ENCODE data around the gene EXOC1. TPM values are rescaled to one million over a fixed set of nuclear protein-coding genes. Genes with fewer than 3 reads are reported as not detected.
A peak's percentile ranks its signal among the peaks of the same experiment; 100 is the strongest.

Gene EXOC1
- total and polyA plus RNA-seq, 4 donors = 4.2 to 18.0 (median 8.5) TPM

DNA sequence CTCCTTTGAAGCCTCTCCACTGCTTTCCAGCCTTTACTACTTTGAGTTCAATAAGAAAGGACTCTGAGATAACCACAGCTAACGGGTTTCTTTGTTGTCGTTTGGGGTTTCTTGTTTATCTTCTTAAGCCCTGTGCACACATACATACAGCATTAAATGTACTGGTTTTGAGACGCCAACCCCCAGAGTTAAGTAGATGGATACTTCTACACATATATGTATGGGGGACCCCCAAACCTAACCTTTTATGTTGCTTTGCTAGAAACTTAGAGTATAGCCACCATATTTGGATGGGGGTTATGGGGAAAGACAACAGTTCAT lies 96.0 kb downstream of the EXOC1 start:
- Histone ChIP-seq H3K27me3 (ENCODE audit: control insufficient read depth in 4 of 4, insufficient read depth in 4 of 4, low read length in 3 of 4) (no peaks in the 10 kb centered on the region), H3K9ac (ENCODE audit: low read depth in 1 of 2, low read length in 2 of 2) (peak overlapping the region; percentile 20 to 92), H3K4me3 (ENCODE audit: low read depth in 1 of 3, low read length in 3 of 3) (peak overlapping the region; percentile 30 to 93 (median 85)), H3K4me1 (ENCODE audit: control insufficient read depth in 4 of 4, insufficient read depth in 4 of 4, low read length in 3 of 4) (peaks cover 3 to 14% (median 6%) of the 10 kb centered on the region in 4 donors), H3K9me3 (ENCODE audit: control insufficient read depth in 4 of 4, low read length in 3 of 4) (no peaks in the 10 kb centered on the region), H3K27ac (ENCODE audit: low read depth in 1 of 2, low read length in 2 of 2) (peak overlapping the region; percentile 79 to 92), H3K36me3 (ENCODE audit: control insufficient read depth in 4 of 4, insufficient read depth in 3 of 4, low read depth in 1 of 4, low read length in 3 of 4) (peaks cover 0 to 2% (median 0%) of the 10 kb centered on the region in 4 donors)
- no peak for TF ChIP-seq HNF4G (IDR thresholded peaks at IDR 0.05)
- no peak for TF ChIP-seq RAD21 (IDR thresholded peaks at IDR 0.05)
- no peak for TF ChIP-seq HNF4A (conservative IDR thresholded peaks at IDR 0.05)
- TF ChIP-seq YY1 (IDR thresholded peaks at IDR 0.05) = no peak
- TF ChIP-seq RXRA (IDR thresholded peaks at IDR 0.05) = no peak
- TF ChIP-seq, protein P1, sequence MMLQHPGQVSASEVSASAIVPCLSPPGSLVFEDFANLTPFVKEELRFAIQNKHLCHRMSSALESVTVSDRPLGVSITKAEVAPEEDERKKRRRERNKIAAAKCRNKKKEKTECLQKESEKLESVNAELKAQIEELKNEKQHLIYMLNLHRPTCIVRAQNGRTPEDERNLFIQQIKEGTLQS (IDR thresholded peaks at IDR 0.05) = no peak
- no peak for TF ChIP-seq GABPA (IDR thresholded peaks at IDR 0.05 in 1 of 2, conservative IDR thresholded peaks at IDR 0.05 in 1 of 2)
- TF ChIP-seq, protein P2, sequence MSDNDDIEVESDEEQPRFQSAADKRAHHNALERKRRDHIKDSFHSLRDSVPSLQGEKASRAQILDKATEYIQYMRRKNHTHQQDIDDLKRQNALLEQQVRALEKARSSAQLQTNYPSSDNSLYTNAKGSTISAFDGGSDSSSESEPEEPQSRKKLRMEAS (IDR thresholded peaks at IDR 0.05) = no peak
- no peak for TF ChIP-seq FOXA2 (IDR thresholded peaks at IDR 0.05)
- TF ChIP-seq, protein P3, sequence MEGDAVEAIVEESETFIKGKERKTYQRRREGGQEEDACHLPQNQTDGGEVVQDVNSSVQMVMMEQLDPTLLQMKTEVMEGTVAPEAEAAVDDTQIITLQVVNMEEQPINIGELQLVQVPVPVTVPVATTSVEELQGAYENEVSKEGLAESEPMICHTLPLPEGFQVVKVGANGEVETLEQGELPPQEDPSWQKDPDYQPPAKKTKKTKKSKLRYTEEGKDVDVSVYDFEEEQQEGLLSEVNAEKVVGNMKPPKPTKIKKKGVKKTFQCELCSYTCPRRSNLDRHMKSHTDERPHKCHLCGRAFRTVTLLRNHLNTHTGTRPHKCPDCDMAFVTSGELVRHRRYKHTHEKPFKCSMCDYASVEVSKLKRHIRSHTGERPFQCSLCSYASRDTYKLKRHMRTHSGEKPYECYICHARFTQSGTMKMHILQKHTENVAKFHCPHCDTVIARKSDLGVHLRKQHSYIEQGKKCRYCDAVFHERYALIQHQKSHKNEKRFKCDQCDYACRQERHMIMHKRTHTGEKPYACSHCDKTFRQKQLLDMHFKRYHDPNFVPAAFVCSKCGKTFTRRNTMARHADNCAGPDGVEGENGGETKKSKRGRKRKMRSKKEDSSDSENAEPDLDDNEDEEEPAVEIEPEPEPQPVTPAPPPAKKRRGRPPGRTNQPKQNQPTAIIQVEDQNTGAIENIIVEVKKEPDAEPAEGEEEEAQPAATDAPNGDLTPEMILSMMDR (IDR thresholded peaks at IDR 0.05; ENCODE audit: low read depth, low read length, missing input control) = no peak
- no peak for TF ChIP-seq TAF1 (conservative IDR thresholded peaks at IDR 0.05)
- no peak for TF ChIP-seq JUND (IDR thresholded peaks at IDR 0.05)
- TF ChIP-seq EGR1 (IDR thresholded peaks at IDR 0.05; ENCODE audit: low read depth in 2 of 2) = no peak
- TF ChIP-seq SP1 (IDR thresholded peaks at IDR 0.05) = no peak
- TF ChIP-seq, protein P4, sequence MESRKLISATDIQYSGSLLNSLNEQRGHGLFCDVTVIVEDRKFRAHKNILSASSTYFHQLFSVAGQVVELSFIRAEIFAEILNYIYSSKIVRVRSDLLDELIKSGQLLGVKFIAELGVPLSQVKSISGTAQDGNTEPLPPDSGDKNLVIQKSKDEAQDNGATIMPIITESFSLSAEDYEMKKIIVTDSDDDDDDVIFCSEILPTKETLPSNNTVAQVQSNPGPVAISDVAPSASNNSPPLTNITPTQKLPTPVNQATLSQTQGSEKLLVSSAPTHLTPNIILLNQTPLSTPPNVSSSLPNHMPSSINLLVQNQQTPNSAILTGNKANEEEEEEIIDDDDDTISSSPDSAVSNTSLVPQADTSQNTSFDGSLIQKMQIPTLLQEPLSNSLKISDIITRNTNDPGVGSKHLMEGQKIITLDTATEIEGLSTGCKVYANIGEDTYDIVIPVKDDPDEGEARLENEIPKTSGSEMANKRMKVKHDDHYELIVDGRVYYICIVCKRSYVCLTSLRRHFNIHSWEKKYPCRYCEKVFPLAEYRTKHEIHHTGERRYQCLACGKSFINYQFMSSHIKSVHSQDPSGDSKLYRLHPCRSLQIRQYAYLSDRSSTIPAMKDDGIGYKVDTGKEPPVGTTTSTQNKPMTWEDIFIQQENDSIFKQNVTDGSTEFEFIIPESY (IDR thresholded peaks at IDR 0.05) = no peak
- TF ChIP-seq NR2F2 (IDR thresholded peaks at IDR 0.05) = no peak
- TF ChIP-seq, protein P5, sequence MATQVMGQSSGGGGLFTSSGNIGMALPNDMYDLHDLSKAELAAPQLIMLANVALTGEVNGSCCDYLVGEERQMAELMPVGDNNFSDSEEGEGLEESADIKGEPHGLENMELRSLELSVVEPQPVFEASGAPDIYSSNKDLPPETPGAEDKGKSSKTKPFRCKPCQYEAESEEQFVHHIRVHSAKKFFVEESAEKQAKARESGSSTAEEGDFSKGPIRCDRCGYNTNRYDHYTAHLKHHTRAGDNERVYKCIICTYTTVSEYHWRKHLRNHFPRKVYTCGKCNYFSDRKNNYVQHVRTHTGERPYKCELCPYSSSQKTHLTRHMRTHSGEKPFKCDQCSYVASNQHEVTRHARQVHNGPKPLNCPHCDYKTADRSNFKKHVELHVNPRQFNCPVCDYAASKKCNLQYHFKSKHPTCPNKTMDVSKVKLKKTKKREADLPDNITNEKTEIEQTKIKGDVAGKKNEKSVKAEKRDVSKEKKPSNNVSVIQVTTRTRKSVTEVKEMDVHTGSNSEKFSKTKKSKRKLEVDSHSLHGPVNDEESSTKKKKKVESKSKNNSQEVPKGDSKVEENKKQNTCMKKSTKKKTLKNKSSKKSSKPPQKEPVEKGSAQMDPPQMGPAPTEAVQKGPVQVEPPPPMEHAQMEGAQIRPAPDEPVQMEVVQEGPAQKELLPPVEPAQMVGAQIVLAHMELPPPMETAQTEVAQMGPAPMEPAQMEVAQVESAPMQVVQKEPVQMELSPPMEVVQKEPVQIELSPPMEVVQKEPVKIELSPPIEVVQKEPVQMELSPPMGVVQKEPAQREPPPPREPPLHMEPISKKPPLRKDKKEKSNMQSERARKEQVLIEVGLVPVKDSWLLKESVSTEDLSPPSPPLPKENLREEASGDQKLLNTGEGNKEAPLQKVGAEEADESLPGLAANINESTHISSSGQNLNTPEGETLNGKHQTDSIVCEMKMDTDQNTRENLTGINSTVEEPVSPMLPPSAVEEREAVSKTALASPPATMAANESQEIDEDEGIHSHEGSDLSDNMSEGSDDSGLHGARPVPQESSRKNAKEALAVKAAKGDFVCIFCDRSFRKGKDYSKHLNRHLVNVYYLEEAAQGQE (IDR thresholded peaks at IDR 0.05) = no peak
- TF ChIP-seq FOXA1 (IDR thresholded peaks at IDR 0.05) = no peak
- DNase-seq (ENCODE audit: low spot score) = no peak
- 22% methylated on average over 3 of the region's 3 CpGs for WGBS

Data from liver (tissue), 9 donors.